Measurements from ENCODE around the gene ALG14.
"Not testable (repeated sequence)": the region's sequence is repeated elsewhere in the genome, so short reads cannot be mapped to it uniquely, and the experiment has no call there.

Gene ALG14

DNA sequence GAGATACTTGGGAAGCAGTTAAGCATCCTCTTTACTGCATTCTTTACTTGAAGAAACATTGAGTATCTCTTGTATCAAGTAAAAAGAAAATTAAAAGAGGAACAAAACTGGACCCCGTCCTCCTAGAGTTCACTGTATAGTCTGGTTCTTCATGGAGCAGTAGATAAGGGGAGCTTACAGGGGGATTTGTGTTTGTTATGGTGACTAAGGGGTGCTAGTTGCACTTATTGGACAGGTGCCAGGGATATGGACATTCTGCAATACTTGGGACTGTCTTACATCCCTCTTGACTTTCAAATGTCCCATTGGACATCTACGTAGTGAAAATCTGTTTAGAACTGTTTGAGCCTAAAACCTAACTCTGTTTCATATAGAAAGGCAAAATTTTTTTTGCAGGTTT lies 67.2 kb downstream of the ALG14 start:
- no peak for DNase-seq

DNA sequence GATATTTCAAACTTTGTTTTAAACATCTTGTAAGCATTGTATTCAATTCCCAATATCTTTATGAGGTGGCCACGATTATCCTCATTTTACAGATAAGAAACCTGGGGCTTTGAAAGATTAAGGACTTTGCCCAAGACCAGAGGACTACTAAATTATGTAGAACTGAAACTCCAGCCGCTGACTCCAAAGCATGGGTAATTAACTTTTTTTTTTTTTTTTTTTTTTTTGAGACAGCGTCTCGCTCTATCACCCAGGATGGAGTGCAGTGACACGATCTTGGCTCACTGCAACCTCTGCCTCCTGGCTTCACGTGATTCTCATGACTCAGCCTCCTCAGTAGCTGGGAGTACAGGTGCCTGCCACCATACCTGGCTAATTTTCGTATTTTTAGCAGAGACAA lies 68.7 kb downstream of the ALG14 start:
- DNase-seq = no peak

DNA sequence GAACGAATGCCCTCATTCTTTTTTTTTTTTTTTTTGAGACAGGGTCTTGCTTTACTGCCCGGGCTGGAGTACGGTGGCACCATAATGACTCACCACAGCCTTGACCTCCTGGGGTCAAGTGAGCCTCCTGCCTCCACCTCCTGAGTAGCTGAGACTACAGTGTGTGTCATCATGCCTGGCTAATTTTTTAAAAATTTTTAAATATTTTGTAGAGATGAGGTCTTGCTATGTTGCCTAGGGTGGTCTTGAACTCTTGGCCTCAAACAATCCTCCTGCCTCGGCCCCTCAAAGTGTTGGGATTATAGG lies 69.4 kb downstream of the ALG14 start:
- no peak for DNase-seq

DNA sequence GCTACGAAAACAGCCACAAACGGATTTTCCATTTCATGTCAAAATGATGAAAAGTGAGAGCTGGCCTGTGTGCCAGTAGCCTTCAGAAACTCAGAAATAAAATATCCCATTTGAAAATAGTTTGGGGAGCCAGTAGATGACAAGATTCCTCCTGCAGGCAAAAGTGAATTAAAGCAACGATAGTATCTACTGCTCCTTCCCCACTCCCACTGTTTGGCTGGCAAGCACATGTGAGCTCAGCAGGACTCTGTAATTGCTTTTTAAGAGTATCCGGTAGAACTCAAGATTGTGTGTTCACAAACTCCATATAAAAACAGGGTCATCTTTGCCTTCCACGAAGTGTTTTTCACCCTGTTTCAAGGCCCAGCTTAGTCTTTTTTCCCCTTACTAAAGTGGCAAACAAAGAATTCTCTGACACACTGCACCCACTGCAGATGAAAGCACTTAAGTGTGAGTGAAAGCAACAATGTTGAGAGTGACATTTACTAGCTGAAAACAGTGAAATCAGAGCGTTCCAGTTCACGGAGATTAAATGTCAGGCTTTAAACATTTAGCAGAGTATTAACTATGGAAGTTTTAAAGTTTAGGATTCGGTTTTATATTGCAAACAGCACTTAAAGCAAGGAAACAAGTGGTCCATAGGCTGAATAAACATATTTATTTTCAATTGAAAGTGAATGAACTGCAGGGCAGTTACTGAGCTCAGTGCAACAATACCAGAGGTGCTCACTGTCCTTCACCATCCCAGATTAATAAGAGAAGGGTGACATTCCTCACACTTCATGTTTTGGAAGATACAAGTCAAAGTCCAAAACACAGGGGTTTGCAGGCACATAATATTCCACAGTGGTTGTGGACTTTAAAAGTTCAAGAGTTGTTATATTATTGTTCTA lies 70.0 kb downstream of the ALG14 start:
- DNase-seq = no peak

GRCh38 chr1:95002164-95002539 lies 70.6 kb downstream of the ALG14 start:
- no peak for DNase-seq

GRCh38 chr1:94999456-95000131 lies 73.2 kb downstream of the ALG14 start:
- no peak for DNase-seq

DNA sequence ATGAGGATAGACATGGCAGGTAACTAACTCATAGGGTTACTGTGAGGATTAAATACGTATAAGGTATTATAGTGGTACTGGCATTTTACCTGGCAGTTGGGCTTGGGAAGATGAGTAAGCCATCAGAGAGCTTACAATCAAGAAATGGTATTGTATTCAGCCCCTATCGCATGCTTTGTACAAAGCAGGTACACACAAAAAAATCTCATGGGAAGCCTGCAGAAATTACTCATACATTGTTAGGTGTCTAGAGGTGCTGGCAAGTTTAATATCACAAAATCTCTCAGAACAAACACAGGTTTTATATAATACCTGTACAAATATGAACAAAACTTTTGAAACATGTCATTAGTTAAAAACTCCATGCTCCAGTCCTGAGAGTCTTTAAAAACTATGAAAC lies 74.0 kb downstream of the ALG14 start:
- DNase-seq = no peak

DNA sequence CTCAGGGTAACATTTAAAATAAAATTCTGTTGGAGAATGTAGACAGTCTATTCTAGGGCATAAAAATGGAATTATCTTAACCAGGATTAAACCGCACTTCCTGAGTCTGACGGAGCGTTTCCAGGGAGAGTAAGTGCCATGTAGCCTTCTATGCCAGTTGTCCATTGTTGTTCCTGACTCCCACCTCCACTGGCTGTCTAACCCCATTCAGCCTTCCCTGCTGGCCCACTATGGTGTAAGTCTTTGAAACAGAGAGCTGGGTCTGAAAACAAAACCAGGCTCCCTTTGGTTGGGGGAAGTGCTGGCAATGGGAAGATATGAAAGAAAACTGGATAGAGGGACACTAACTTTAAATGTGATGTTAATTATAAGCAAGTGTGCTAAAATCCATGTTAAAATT lies 74.6 kb downstream of the ALG14 start:
- DNase-seq = no peak

DNA sequence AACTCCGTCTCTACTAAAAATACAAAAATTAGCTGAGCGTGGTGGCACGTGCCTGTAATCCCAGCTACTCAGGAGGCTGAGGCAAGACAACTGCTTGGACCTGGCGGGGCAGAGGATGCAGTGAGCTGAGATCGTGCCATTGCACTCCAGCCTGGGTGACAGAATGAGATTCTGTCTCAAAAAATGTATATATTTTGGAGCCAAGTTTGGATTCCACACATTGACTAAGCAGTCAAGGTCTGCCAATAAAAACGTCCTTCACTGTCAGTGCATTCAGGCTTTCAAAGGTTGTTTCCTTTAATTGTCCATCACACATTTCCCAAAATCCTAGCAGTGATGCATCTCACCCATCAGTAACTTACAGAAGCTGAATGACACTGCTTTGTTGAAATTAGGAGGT lies 77.2 kb downstream of the ALG14 start:
- not testable (repeated sequence) for DNase-seq

GRCh38 chr1:94994805-94995204 lies 77.9 kb downstream of the ALG14 start:
- no peak for DNase-seq

- no peak for DNase-seq
Observed at GRCh38 chr1:94993931-94994645, 78.7 kb downstream of the ALG14 start.

DNA sequence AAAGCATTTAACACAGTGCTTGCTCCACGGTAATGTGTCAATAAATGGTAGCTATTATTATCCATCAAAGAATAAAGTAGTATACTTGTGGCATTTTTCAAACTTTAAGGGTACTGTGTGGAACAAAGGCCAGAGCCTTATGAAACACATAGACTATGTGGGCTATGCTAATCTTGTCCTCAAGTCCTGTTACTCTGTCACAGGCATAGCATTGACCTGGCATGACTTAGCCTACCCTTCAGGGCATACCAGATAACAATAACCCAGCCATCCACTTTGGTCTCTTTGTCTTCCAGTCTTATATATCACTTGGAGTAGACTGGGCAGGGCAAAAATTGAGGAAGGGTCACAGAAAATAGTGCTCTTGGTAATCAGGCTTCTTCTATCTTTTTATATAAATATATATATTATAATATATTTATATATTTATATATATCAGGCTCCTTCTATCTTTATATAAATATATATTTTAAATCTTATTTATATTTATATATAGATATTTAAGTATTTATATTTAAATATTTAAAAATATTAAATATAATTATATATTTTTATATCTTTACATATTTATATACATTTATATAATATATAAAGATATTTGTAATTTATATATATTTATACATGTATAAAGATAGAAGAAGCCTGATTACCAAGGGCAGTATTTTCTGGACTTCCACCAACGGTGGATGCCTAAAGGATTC lies 79.7 kb downstream of the ALG14 start:
- no peak for DNase-seq

GRCh38 chr1:94992161-94992560 lies 80.6 kb downstream of the ALG14 start:
- no peak for DNase-seq

GRCh38 chr1:94989911-94990473 lies 82.8 kb downstream of the ALG14 start:
- DNase-seq = no peak

GRCh38 chr1:94989398-94989797 lies 83.4 kb downstream of the ALG14 start:
- DNase-seq = no peak

GRCh38 chr1:94988356-94988755 lies 84.4 kb downstream of the ALG14 start:
- no peak for DNase-seq

GRCh38 chr1:94986783-94987182 lies 86.0 kb downstream of the ALG14 start:
- DNase-seq = no peak

DNA sequence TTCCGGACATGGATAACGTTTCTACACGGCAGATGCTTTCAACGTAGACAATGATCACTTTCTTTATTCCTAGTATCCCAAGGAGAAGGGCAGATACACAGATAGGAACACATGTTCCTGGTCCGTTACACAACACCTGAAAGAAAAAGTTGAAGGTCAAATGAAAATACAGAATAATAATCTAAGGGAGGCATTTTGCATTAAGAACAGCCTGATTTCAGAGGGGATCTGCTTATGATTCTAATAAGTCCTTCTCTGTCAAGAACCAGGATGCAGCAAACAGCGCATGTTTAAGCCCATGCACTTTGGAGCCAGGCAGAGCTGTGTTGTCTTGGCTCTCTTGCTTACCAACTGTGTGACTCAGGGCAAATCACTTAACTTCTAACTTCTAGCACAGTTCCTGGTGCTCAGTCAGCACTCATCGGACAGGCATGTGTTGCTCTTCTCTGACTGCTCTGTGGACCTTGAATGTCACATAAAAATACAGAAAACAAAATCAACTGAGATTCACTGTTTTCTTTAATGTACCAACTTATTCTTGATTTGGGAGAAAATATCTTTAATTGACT lies 89.5 kb downstream of the ALG14 start:
- no peak for DNase-seq

DNA sequence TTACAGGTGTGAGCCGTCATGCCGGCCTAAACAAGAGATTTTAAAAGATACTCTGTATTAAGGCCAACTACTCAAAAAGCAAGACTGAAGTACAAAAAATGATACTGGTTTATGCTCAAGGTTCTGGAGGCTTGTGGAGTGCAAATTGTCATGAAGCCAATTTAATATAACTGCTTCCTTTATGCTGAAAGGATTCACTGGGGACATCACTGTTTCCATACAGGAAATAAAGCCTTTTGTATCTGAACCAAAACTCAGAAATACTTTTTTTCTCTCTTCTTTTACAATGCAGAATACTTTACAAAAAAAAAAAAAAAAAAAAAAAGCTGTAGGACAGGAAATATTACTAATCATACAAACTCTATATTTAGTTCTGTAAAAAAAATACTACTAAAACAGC lies 90.4 kb downstream of the ALG14 start:
- no peak for DNase-seq

DNA sequence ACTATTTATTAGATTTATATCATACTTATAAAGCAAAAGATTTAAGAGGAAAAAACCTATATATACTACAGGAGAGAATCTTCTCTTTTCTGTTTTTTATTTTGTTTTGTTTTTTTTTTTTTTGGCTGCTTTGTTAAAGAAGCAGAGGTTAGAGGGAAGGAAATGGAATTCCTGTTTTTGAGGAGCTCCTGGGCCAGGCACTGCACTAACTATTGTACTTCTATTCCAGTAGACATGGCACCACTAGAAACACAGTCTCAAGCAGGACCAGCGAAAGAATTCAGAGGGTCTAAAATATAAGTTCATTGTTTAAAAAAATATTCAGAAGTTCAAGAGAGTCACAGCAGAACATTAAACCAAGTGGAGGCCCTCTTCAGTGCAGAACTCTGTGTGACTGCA lies 91.2 kb downstream of the ALG14 start:
- DNase-seq = no peak

GRCh38 chr1:94980582-94981574 lies 91.9 kb downstream of the ALG14 start:
- DNase-seq = no peak

Data from activated naive CD4-positive, alpha-beta T cell treated with Interleukin-2 at 50 U/mL for 16 hours (primary cell).